ENCODE results near the gene PLXNA4.

PLXNA4 gene

GRCh38 chr7:132377703-132378584 is 198.3 kb downstream of the PLXNA4 start:
- DNase-seq: no peak

- no peak for DNase-seq
Observed at GRCh38 chr7:132377015-132377414, 199.3 kb downstream of the PLXNA4 start.

DNA sequence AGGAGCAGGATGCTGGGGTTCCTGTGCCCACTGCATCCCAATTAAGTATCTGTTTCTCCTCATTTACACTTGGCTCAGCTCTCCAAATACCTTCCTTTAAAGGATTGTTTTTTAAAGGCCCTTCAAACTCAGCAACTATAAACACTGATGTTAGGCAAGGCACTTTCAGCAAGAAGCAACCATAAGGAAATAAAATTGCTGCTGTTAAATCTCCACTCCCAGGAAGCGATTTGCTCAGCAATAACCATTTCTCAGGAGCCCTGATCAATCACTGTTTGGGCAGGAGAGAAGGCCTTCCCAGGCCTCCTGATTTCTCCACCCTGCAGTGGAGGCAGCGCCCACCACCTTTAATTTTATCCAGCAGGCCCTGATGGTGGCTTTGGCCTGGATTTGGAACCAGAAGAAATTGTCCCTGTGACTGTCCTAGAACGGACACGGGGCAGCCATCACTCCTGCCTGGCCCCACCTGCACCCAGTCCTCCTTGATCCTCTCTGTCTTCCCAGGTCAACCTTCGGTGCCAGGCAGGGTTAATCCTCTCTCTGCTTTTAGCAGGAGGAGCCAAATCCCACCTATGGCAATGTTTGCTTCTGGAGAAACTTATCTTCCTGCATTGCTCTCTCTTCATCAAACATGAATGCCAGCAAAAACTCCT is 199.8 kb downstream of the PLXNA4 start:
- no peak for DNase-seq

- no peak for DNase-seq
Observed at GRCh38 chr7:132373879-132374278, 202.4 kb downstream of the PLXNA4 start.

- no peak for DNase-seq
Observed at GRCh38 chr7:132373041-132373440, 203.2 kb downstream of the PLXNA4 start.

- no peak for DNase-seq
Observed at GRCh38 chr7:132371948-132372347, 204.3 kb downstream of the PLXNA4 start.

DNA sequence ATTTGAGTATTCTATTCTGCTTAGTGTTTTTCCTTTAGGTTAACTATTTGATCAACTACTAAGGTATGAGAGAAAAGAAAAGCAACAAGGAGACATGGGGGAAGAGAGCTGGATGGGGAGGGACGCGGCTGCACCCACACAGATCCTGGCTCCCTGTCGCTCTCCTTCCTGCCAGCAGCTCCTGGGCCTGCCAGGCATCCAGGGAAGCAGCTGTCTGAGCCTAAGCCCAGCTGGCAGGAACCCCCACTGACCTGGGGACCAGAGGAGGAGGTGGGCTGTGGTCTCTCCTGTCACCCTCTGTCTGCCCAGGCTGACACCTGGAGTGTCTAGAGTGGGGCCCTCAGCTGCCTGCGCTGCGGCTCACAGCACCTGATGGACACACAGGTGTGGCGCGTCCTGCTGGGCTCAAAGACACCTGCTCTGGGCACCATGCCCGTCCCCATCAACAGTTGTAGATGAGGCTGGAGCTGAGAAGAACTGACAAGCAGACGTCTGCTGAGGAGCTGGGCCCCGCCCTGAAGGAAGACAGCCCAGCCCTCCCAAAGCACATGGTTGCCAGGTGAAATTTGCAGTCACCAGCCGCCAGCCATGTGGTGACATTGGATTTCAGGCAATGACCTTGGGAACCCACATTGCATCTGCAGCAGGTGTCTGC is 207.9 kb downstream of the PLXNA4 start:
- DNase-seq: no peak

GRCh38 chr7:132367795-132368194 is 208.5 kb downstream of the PLXNA4 start:
- no peak for DNase-seq

GRCh38 chr7:132367004-132367403 is 209.3 kb downstream of the PLXNA4 start:
- DNase-seq: no peak

GRCh38 chr7:132364226-132364625 is 212.0 kb downstream of the PLXNA4 start:
- no peak for DNase-seq

- DNase-seq: no peak
Observed at GRCh38 chr7:132362059-132362458, 214.2 kb downstream of the PLXNA4 start.

GRCh38 chr7:132361146-132361545 is 215.1 kb downstream of the PLXNA4 start:
- no peak for DNase-seq

- DNase-seq: no peak
Observed at GRCh38 chr7:132359743-132360142, 216.5 kb downstream of the PLXNA4 start.

DNA sequence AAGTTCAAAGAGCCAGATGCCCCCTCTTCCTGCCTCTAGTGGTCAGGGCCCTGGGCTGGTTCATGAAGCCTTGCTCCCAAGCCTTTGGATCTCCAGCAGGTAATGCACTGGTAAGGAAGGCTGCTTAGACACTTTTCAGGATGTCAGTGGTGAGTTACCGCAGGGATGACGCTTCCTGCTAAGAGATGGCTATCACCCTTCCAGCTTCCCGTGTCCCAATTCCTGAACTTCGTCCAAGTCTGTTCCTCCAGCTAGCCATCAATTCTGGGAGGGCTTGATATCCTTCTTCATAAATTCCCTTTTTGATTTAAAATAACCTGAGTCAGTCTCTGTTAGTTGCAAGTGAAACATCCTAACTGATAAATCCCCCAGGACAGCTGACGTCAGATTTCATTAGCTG is 221.2 kb downstream of the PLXNA4 start:
- no peak for DNase-seq

- no peak for DNase-seq
Observed at GRCh38 chr7:132354527-132354926, 221.7 kb downstream of the PLXNA4 start.

GRCh38 chr7:132353936-132354335 is 222.3 kb downstream of the PLXNA4 start:
- no peak for DNase-seq

DNA sequence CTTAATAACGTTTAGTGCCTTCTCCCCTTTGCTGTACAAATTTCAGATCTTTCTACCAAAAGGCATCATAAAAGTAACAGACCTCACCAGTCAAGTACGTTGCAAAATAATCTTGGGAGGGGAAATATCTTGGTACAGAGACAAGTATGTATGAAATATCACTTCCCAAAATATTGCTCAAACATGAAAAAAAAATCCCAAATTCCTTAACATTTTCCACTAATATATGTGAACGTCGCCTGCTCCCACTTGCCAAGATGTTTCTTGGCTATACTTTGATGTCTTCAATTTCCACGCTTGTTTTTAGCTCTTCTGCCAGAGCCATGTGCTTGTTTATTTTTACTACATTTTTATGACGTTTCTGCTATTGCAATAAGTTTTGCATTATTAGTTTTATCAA is 223.5 kb downstream of the PLXNA4 start:
- DNase-seq: no peak

- DNase-seq: no peak
Observed at GRCh38 chr7:132351954-132352499, 224.2 kb downstream of the PLXNA4 start.

DNA sequence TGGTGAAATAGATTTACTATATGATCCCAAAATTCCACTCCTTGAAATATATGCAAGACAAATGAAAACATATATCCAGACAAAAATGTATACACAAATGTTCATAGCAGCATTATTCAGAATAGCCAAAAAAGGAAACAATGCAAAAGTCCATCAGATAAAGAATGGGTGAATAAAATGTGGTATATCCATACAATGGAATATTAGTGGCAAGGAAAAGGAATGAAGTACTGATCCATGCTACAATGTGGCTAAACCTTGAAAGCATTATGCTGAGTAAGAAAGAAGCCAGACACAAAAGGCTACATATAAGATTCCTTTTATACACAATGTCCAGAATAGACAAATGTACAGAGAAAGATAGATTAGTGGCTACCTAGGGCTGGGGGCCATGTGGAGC is 225.5 kb downstream of the PLXNA4 start:
- no peak for DNase-seq

- no peak for DNase-seq
Observed at GRCh38 chr7:132349075-132349474, 227.2 kb downstream of the PLXNA4 start.

DNA sequence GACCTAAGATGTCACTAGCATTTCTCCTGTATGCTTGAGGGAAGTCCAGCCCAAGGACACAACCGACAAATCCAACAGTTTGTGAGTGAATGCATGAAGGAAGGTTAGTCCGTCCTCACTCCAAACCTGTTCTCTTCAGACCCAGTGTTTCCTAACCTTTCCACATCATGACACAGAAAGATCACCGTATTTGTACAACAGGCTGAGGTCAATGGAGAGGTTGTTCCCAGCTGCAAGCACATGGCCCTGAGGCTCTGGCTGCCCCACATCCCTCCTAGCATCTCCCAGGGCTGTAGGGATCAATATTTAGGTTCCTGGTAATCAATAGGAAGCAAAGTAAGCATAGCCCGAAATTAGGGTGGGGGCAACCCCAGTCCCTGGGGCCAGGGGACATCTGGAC is 227.9 kb downstream of the PLXNA4 start:
- DNase-seq: no peak

DNA sequence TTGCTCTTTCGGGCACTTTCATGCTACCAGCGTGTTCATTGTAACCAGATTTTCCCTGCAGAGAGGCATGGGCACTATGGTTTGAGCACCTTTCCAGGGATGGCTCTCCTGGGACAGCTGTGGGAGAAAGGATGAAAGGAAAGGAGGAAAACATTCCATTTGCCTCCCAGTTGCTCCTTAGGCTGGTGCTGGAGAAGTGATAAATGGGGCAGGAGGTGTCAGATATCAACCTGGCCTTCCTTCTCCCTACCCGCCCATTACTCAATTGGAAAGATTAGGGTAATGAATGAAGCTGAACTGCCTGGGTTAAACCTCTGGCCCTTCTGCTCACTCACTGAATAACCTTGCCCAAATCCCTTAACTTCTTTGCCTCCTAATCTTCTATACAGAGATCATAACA is 228.4 kb downstream of the PLXNA4 start:
- DNase-seq: no peak

DNA sequence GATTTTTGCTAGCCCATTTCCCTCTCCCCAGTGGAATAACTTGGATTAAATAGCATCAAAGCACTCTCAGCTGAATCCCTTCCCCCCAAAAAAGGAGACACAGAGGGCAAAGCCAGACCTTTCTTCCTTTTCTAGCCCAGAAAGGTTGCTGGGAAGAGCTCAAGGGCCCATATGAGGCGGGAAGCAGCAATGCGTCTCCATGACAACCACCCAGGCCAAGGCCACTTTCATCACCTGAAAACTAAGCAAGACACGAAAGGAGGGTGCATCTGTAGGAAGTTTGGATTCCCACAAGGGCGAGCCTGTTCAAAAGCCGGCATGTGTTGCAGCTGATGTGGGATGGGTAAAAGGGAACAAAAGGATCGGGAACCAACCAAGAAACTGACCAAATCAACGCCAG is 229.1 kb downstream of the PLXNA4 start:
- DNase-seq: no peak

Measured in kidney glomerular epithelial cell (primary cell).